Measurements from ENCODE around the gene TPMT.

The TPMT gene

DNA sequence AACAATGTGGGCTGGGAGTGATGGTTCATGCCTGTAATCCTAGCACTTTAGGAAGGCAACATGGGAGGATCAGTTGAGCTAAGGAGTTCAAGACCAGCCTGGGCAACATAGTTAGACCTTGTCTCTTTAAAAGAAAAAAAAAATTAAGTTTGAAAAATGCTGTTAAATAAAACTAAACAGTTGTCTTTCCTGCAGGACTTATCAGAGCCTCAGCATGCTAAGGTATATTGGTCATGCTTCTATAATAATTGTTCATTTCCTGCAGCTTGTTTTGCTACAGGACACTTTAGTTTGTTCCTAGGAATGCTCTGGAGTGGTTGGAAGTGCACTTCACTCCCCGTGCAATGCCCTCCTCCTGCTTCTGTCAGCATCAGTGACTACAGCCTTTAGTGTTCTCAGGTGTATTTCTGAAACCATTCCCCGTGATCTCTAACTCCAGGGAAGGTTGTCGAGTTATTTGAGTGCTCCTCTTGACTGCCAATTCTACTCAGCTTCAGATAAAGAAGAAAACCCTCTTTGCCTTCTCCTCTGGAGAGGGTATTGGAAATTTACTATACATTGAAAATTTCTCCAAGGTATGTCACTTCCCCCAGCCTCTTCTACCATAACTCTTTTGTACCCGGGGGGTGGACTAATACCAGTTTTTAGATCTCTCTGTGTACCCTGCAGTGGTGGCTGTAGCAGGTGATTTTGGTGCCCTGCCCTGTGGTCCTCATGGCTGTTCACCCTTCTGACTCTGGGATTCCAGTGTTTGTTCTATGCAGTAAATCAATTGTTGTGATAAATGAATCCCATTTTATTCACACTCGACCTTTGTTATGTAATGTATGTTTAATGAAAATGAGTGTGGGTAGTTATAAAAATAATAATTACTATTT lies 66.2 kb downstream of the TPMT start:
- Histone ChIP-seq H3K79me2 (ENCODE audit: insufficient read depth, low read length) (no peaks in the 10 kb centered on the region), H3K36me3 (ENCODE audit: insufficient read depth, low read length) (no peaks in the 10 kb centered on the region), H3K4me2 (ENCODE audit: low read length) (no peak overlapping the region), H3F3A (ENCODE audit: insufficient read depth, low read length) (no peaks in the 10 kb centered on the region), H3K27ac (ENCODE audit: low read depth, low read length, poor library complexity, severe bottlenecking) (no peak overlapping the region), H3K4me3 (ENCODE audit: low read depth, low read length, poor library complexity, severe bottlenecking) (no peak overlapping the region), H2AFZ (ENCODE audit: low read length) (no peak overlapping the region), H3K9me2 (ENCODE audit: low read depth, low read length) (no peaks in the 10 kb centered on the region), H3K9me3 (ENCODE audit: low read length) (no peaks in the 10 kb centered on the region), H3K4me1 (ENCODE audit: insufficient read depth, low read length, severe bottlenecking) (no peaks in the 10 kb centered on the region), H3K27me3 (ENCODE audit: insufficient read depth, low read length) (no peaks in the 10 kb centered on the region; the same call in 1 of the 2 replicates), H3K9ac (ENCODE audit: low read length) (no peak overlapping the region), H4K20me1 (ENCODE audit: insufficient read depth, low read length) (no peaks in the 10 kb centered on the region)
- no peak for TF ChIP-seq EZH2 (IDR thresholded peaks at IDR 0.05; ENCODE audit: borderline replicate concordance, low read length)
- TF ChIP-seq, protein P1, sequence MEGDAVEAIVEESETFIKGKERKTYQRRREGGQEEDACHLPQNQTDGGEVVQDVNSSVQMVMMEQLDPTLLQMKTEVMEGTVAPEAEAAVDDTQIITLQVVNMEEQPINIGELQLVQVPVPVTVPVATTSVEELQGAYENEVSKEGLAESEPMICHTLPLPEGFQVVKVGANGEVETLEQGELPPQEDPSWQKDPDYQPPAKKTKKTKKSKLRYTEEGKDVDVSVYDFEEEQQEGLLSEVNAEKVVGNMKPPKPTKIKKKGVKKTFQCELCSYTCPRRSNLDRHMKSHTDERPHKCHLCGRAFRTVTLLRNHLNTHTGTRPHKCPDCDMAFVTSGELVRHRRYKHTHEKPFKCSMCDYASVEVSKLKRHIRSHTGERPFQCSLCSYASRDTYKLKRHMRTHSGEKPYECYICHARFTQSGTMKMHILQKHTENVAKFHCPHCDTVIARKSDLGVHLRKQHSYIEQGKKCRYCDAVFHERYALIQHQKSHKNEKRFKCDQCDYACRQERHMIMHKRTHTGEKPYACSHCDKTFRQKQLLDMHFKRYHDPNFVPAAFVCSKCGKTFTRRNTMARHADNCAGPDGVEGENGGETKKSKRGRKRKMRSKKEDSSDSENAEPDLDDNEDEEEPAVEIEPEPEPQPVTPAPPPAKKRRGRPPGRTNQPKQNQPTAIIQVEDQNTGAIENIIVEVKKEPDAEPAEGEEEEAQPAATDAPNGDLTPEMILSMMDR (IDR thresholded peaks at IDR 0.05; ENCODE audit: low read length), result no peak

- Histone ChIP-seq H3K9ac (ENCODE audit: low read length) (no peak overlapping the region), H3K9me2 (ENCODE audit: low read depth, low read length) (no peaks in the 10 kb centered on the region), H3K4me2 (ENCODE audit: low read length) (no peak overlapping the region), H3K27me3 (ENCODE audit: insufficient read depth, low read length) (no peaks in the 10 kb centered on the region; the same call in 1 of the 2 replicates), H3K9me3 (ENCODE audit: low read length) (no peaks in the 10 kb centered on the region), H3F3A (ENCODE audit: insufficient read depth, low read length) (no peaks in the 10 kb centered on the region), H3K4me3 (ENCODE audit: low read depth, low read length, poor library complexity, severe bottlenecking) (no peak overlapping the region), H3K36me3 (ENCODE audit: insufficient read depth, low read length) (no peaks in the 10 kb centered on the region), H2AFZ (ENCODE audit: low read length) (no peak overlapping the region), H3K4me1 (ENCODE audit: insufficient read depth, low read length, severe bottlenecking) (no peaks in the 10 kb centered on the region), H3K27ac (ENCODE audit: low read depth, low read length, poor library complexity, severe bottlenecking) (no peak overlapping the region), H3K79me2 (ENCODE audit: insufficient read depth, low read length) (no peaks in the 10 kb centered on the region), H4K20me1 (ENCODE audit: insufficient read depth, low read length) (no peaks in the 10 kb centered on the region)
- TF ChIP-seq, protein P1 (IDR thresholded peaks at IDR 0.05; ENCODE audit: low read length), result no peak
- no peak for TF ChIP-seq EZH2 (IDR thresholded peaks at IDR 0.05; ENCODE audit: borderline replicate concordance, low read length)
These were observed 67.3 kb downstream of the TPMT start for GRCh38 chr6:18087396-18088165.

GRCh38 chr6:18081025-18081668 lies 73.7 kb downstream of the TPMT start:
- Histone ChIP-seq H3K4me3 (ENCODE audit: low read depth, low read length, poor library complexity, severe bottlenecking) (no peak overlapping the region), H3K9me2 (ENCODE audit: low read depth, low read length) (no peaks in the 10 kb centered on the region), H3K27ac (ENCODE audit: low read depth, low read length, poor library complexity, severe bottlenecking) (no peak overlapping the region), H3K79me2 (ENCODE audit: insufficient read depth, low read length) (no peaks in the 10 kb centered on the region), H3K9me3 (ENCODE audit: low read length) (no peaks in the 10 kb centered on the region), H3K9ac (ENCODE audit: low read length) (no peak overlapping the region), H2AFZ (ENCODE audit: low read length) (no peak overlapping the region), H3K27me3 (ENCODE audit: insufficient read depth, low read length) (no peaks in the 10 kb centered on the region), H3K36me3 (ENCODE audit: insufficient read depth, low read length) (no peaks in the 10 kb centered on the region), H4K20me1 (ENCODE audit: insufficient read depth, low read length) (no peaks in the 10 kb centered on the region), H3K4me2 (ENCODE audit: low read length) (no peak overlapping the region), H3K4me1 (ENCODE audit: insufficient read depth, low read length, severe bottlenecking) (no peaks in the 10 kb centered on the region), H3F3A (ENCODE audit: insufficient read depth, low read length) (no peaks in the 10 kb centered on the region)
- TF ChIP-seq, protein P1 (IDR thresholded peaks at IDR 0.05; ENCODE audit: low read length), result no peak
- no peak for TF ChIP-seq EZH2 (IDR thresholded peaks at IDR 0.05; ENCODE audit: borderline replicate concordance, low read length)
